Neuronal stem cell (in vitro differentiated cells): Measurements from ENCODE around the gene ITPR1.

Source experiments
- DNase-seq: peaks from one replicate; pipeline ENCODE4 v3.0.0-alpha.2; 2013; ENCODE audit warnings: low spot score
- H2AFZ ChIP-seq: one replicate; pipeline ENCODE4 v1.6.1; 2013; ENCODE audit warnings: mild to moderate bottlenecking, low read length, inconsistent platforms
- H2AK5ac ChIP-seq: 2 replicates; pipeline ENCODE4 v1.6.1; 2013; ENCODE audit warnings: low read depth, mild to moderate bottlenecking, inconsistent platforms, low read length, moderate library complexity, mixed read lengths
- H2BK120ac ChIP-seq: 2 replicates; pipeline ENCODE4 v1.6.1; 2013; ENCODE audit warnings: low read depth, mild to moderate bottlenecking, inconsistent platforms, low read length, moderate library complexity, mixed read lengths
- H2BK12ac ChIP-seq: one replicate; pipeline ENCODE4 v1.6.1; 2013; ENCODE audit warnings: low read length, inconsistent platforms
- H2BK15ac ChIP-seq: 2 replicates; pipeline ENCODE4 v1.6.1; 2013; ENCODE audit warnings: mild to moderate bottlenecking, low read length, inconsistent platforms, mixed read lengths
- H2BK5ac ChIP-seq: one replicate; pipeline ENCODE4 v1.6.1; 2013; ENCODE audit warnings: inconsistent platforms, mild to moderate bottlenecking, low read length, moderate library complexity
- H3K14ac ChIP-seq: one replicate; pipeline ENCODE4 v1.6.1; 2013; ENCODE audit warnings: low read length, inconsistent platforms
- H3K18ac ChIP-seq: 2 replicates; pipeline ENCODE4 v1.6.1; 2013; ENCODE audit warnings: low read length, inconsistent platforms
- H3K23ac ChIP-seq: 2 replicates; pipeline ENCODE4 v1.6.1; 2013; ENCODE audit warnings: low read depth, mild to moderate bottlenecking, mixed read lengths, low read length, inconsistent platforms; ENCODE audit not compliant: poor library complexity
- H3K27ac ChIP-seq: replicated peaks from 3 replicates; pipeline ENCODE4 v1.5.1; 2013; ENCODE audit warnings: low read length, inconsistent platforms
- H3K27me3 ChIP-seq, 3 experiments: 2 replicates each; pipeline ENCODE4 v1.6.1; 2013; ENCODE audit warnings: low read length in 3 of 3, mild to moderate bottlenecking in 2 of 3, inconsistent platforms in 1 of 3, low read depth in 1 of 3, mixed read lengths in 1 of 3, moderate library complexity in 1 of 3; ENCODE audit not compliant: control insufficient read depth in 3 of 3, insufficient read depth in 3 of 3
- H3K36me3 ChIP-seq, 2 donors: replicated peaks in 1 of 2; 2 replicates each; pipeline ENCODE4 v1.6.1; 2013; ENCODE audit warnings: low read length in 2 of 2; ENCODE audit not compliant: control insufficient read depth in 2 of 2, insufficient read depth in 2 of 2
- H3K4ac ChIP-seq: 2 replicates; pipeline ENCODE4 v1.6.1; 2013; ENCODE audit warnings: inconsistent platforms, mild to moderate bottlenecking, low read length, moderate library complexity
- H3K4me1 ChIP-seq, 2 donors: 1 replicate in 1 of 2; 2 replicates in 1 of 2; pipeline ENCODE4 v1.6.1; 2013; ENCODE audit warnings: low read length in 2 of 2, low read depth in 1 of 2; ENCODE audit not compliant: control insufficient read depth in 2 of 2, insufficient read depth in 1 of 2
- H3K4me2 ChIP-seq: one replicate; pipeline ENCODE4 v1.6.1; 2013; ENCODE audit warnings: mild to moderate bottlenecking, low read length, inconsistent platforms; ENCODE audit not compliant: insufficient read depth, poor library complexity, severe bottlenecking
- H3K4me3 ChIP-seq, 2 donors: 2 replicates each; pipeline ENCODE4 v1.5.1; 2013; ENCODE audit warnings: low read length in 2 of 2, mild to moderate bottlenecking in 2 of 2, inconsistent platforms in 1 of 2, moderate library complexity in 1 of 2
- H3K79me1 ChIP-seq: one replicate; pipeline ENCODE4 v1.6.1; 2013; ENCODE audit warnings: low read depth, mild to moderate bottlenecking, inconsistent platforms, low read length, moderate library complexity
- H3K9ac ChIP-seq: one replicate; pipeline ENCODE4 v1.6.1; 2013; ENCODE audit warnings: mild to moderate bottlenecking, low read depth, low read length, inconsistent platforms; ENCODE audit not compliant: poor library complexity
- H3K9me3 ChIP-seq, 2 donors: replicated peaks in 1 of 2; 2 replicates each; pipeline versions ENCODE3 to v1.6.1; 2013; ENCODE audit warnings: low read length in 2 of 2, mild to moderate bottlenecking in 2 of 2, inconsistent platforms in 1 of 2, low read depth in 1 of 2, mixed read lengths in 1 of 2, moderate library complexity in 1 of 2; ENCODE audit not compliant: control insufficient read depth in 2 of 2, insufficient read depth in 1 of 2
- H4K8ac ChIP-seq: one replicate; pipeline ENCODE4 v1.6.1; 2013; ENCODE audit warnings: low read depth, mild to moderate bottlenecking, inconsistent platforms, low read length, moderate library complexity
- H4K91ac ChIP-seq: one replicate; pipeline ENCODE4 v1.6.1; 2013; ENCODE audit warnings: low read length, low read depth, mild to moderate bottlenecking, inconsistent platforms; ENCODE audit not compliant: poor library complexity
- WGBS, 2 donors: extraction: QIAGEN DNeasy Blood & Tissue Kit; methylation state at CpG; one replicate each; pipeline ENCODE4 v1.1.7; 2013; ENCODE audit warnings: missing lambda C conversion rate in 2 of 2, mixed read lengths in 1 of 2; ENCODE audit not compliant: insufficient read length in 2 of 2, insufficient replicate concordance in 1 of 2; ENCODE audit errors: extremely low coverage in 2 of 2; 5-methylcytosine and 5-hydroxymethylcytosine counted together

Gene ITPR1

GRCh38 chr3:4755566-4755965 lies 262.4 kb downstream of the ITPR1 start:
- Histone ChIP-seq H4K8ac (no peak overlapping the region), H3K9me3 (peaks cover 0 to 2% of the 10 kb centered on the region in 2 donors), H2BK12ac (no peak overlapping the region), H2BK15ac (no peak overlapping the region), H3K4me3 (no peak overlapping the region), H3K79me1 (no peaks in the 10 kb centered on the region), H3K27ac (no peak overlapping the region), H3K4ac (no peak overlapping the region), H3K18ac (no peak overlapping the region), H3K9ac (no peak overlapping the region), H2BK5ac (no peak overlapping the region), H2AFZ (no peak overlapping the region), H2BK120ac (no peak overlapping the region), H3K23ac (no peak overlapping the region), H4K91ac (no peak overlapping the region), H3K36me3 (no peaks in the 10 kb centered on the region), H3K27me3 (no peaks in the 10 kb centered on the region), H3K4me2 (no peak overlapping the region), H3K14ac (no peak overlapping the region), H3K4me1 (peaks cover 2 to 7% of the 10 kb centered on the region in 2 donors), H2AK5ac (no peak overlapping the region)
- WGBS, 2 donors = no CpG with 5 or more reads among the region's 4 CpGs
- no peak for DNase-seq

GRCh38 chr3:4756057-4756775 lies 263.1 kb downstream of the ITPR1 start:
- H3K14ac ChIP-seq = no peak overlapping the region
- H3K9ac ChIP-seq = no peak overlapping the region
- no peak overlapping the region for H4K8ac ChIP-seq
- no peaks in the 10 kb centered on the region for H3K79me1 ChIP-seq
- H2BK120ac ChIP-seq = no peak overlapping the region
- DNase-seq = no peak
- no peak overlapping the region for H3K23ac ChIP-seq
- H3K4me1 ChIP-seq = peaks cover 0 to 4% of the 10 kb centered on the region in 2 donors
- no peaks in the 10 kb centered on the region for H3K27me3 ChIP-seq
- no peak overlapping the region for H2BK5ac ChIP-seq
- no peak overlapping the region for H2AK5ac ChIP-seq
- no peak overlapping the region for H2AFZ ChIP-seq
- no peaks in the 10 kb centered on the region for H3K36me3 ChIP-seq
- no CpG with 5 or more reads among the region's 10 CpGs for WGBS, 2 donors
- no peak overlapping the region for H3K4ac ChIP-seq
- H3K18ac ChIP-seq = no peak overlapping the region
- H4K91ac ChIP-seq = no peak overlapping the region
- H3K4me2 ChIP-seq = no peak overlapping the region
- H3K9me3 ChIP-seq = peaks cover 0 to 4% of the 10 kb centered on the region in 2 donors
- H3K4me3 ChIP-seq = no peak overlapping the region
- no peak overlapping the region for H3K27ac ChIP-seq
- H2BK15ac ChIP-seq = no peak overlapping the region
- no peak overlapping the region for H2BK12ac ChIP-seq

- no peaks in the 10 kb centered on the region for H3K27me3 ChIP-seq
- no peaks in the 10 kb centered on the region for H3K79me1 ChIP-seq
- no peak overlapping the region for H3K4ac ChIP-seq
- no peak overlapping the region for H3K4me2 ChIP-seq
- H4K8ac ChIP-seq = no peak overlapping the region
- H2BK120ac ChIP-seq = no peak overlapping the region
- no peak overlapping the region for H4K91ac ChIP-seq
- H3K36me3 ChIP-seq = no peaks in the 10 kb centered on the region
- peaks cover 0 to 4% of the 10 kb centered on the region in 2 donors for H3K4me1 ChIP-seq
- no peak overlapping the region for H2BK15ac ChIP-seq
- no peak overlapping the region for H3K4me3 ChIP-seq
- no peak overlapping the region for H2BK12ac ChIP-seq
- H3K18ac ChIP-seq = no peak overlapping the region
- no CpG with 5 or more reads among the region's 3 CpGs for WGBS, 2 donors
- no peak overlapping the region for H3K14ac ChIP-seq
- no peak overlapping the region for H2BK5ac ChIP-seq
- no peak overlapping the region for H2AFZ ChIP-seq
- H3K9ac ChIP-seq = no peak overlapping the region
- peaks cover 0 to 4% of the 10 kb centered on the region in 2 donors for H3K9me3 ChIP-seq
- DNase-seq = no peak
- no peak overlapping the region for H2AK5ac ChIP-seq
- no peak overlapping the region for H3K23ac ChIP-seq
- H3K27ac ChIP-seq = no peak overlapping the region
Measured at GRCh38 chr3:4756855-4757574, 263.9 kb downstream of the ITPR1 start.

GRCh38 chr3:4757575-4758248 lies 264.6 kb downstream of the ITPR1 start:
- Histone ChIP-seq H2BK120ac (no peak overlapping the region), H2BK12ac (no peak overlapping the region), H4K8ac (no peak overlapping the region), H2AK5ac (no peak overlapping the region), H3K9ac (no peak overlapping the region), H3K14ac (no peak overlapping the region), H2BK5ac (no peak overlapping the region), H3K4ac (no peak overlapping the region), H4K91ac (no peak overlapping the region), H2BK15ac (no peak overlapping the region), H3K9me3 (peaks cover 0 to 4% of the 10 kb centered on the region in 2 donors), H3K4me3 (no peak overlapping the region), H3K27me3 (no peaks in the 10 kb centered on the region), H3K23ac (no peak overlapping the region), H3K36me3 (no peaks in the 10 kb centered on the region), H3K27ac (no peak overlapping the region), H3K4me1 (peaks cover 0 to 4% of the 10 kb centered on the region in 2 donors), H3K4me2 (no peak overlapping the region), H3K79me1 (no peaks in the 10 kb centered on the region), H3K18ac (no peak overlapping the region), H2AFZ (no peak overlapping the region)
- DNase-seq = no peak
- WGBS, 2 donors = no CpG with 5 or more reads among the region's 12 CpGs
